KOPT-K1 (cell line): Measurements from ENCODE around the gene DNAJB2.
"Not testable (repeated sequence)": the region's sequence is repeated elsewhere in the genome, so short reads cannot be mapped to it uniquely, and the experiment has no call there.

Experiments
- H3K27ac ChIP-seq: fragments of 200-600 bp; sonication (generic); 2 replicates; pipeline ENCODE4 v1.5.1; 2016; ENCODE audit warnings: antibody characterized with exemption, mild to moderate bottlenecking, low read depth, low read length; ENCODE audit not compliant: poor library complexity, severe bottlenecking
- H3K36me3 ChIP-seq: fragments of 200-600 bp; sonication (generic); 2 replicates; pipeline ENCODE4 v1.5.1; 2017; ENCODE audit warnings: antibody characterized with exemption, mild to moderate bottlenecking, low read length, moderate library complexity; ENCODE audit not compliant: insufficient read depth
- H3K9me3 ChIP-seq: fragments of 200-600 bp; sonication (generic); 2 replicates; pipeline ENCODE4 v1.5.1; 2017; ENCODE audit warnings: antibody characterized with exemption, low read length, mild to moderate bottlenecking; ENCODE audit not compliant: insufficient read depth, poor library complexity, severe bottlenecking

The DNAJB2 gene

DNA sequence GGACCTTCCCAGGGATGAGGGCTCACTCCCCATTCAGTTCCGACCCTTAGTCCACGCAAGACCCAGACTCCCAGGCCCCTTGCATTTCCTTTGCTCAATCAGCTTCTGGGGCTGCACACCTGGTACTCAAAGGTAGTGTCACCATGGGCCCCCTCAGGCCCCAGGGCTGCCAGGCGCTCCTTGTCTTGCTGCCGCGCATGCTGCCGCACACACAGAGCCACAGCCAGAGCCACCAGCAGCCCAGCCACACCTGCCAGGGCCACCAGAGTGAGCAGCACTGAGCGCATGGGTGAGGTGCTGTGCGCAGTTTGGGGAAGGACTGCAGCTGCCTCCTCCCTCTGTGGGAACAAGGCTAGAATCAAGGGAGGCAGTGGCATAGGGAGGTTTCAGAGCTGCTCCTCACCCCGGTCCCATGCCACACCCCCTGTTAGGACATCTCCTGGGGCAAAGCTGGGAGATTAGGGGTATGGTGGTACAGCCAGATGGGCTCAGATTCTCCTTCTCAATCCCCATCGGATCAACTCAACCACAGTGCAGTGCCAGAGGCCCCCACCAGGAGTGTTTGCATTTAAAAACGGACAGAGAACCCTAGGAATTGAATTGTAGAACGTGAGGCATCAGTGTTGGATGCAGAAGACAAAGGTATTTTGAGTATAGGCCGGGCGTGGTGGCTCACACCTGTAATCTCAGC is 18.7 kb downstream of the DNAJB2 start:
- Histone ChIP-seq H3K9me3 (no peaks in the 10 kb centered on the region), H3K27ac (no peak overlapping the region), H3K36me3 (no peaks in the 10 kb centered on the region)

DNA sequence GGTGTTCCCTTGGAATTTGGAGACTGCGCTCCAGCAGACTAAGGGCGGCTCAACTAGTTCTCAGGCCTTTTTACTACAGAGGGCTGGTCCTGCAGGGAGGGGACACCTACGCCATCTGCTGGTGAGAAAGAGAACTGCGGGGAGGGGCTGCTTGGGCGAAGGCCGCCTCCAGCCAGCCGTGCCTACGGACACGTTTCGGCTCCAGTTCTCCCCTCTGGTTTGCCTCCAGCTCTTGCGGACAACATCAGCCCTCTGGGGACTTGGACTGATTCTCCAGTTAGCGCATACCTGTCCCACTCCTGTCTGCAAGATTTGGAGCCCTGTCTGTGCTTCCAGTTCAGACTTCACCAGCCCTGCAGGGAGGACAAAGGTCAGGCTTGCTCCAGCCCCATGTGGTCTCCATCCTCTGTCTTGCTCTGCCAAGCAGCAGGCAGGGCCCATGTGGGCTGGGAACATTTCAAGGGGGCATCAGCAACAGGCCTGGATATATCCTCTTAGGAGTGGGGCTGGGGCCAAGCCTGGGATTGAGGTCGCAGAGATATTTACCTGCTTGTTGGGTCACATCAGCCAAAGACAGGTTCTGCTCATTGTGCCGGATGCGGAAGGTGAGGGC is 19.7 kb downstream of the DNAJB2 start:
- no peaks in the 10 kb centered on the region for H3K9me3 ChIP-seq
- no peak overlapping the region for H3K27ac ChIP-seq
- H3K36me3 ChIP-seq = no peaks in the 10 kb centered on the region

DNA sequence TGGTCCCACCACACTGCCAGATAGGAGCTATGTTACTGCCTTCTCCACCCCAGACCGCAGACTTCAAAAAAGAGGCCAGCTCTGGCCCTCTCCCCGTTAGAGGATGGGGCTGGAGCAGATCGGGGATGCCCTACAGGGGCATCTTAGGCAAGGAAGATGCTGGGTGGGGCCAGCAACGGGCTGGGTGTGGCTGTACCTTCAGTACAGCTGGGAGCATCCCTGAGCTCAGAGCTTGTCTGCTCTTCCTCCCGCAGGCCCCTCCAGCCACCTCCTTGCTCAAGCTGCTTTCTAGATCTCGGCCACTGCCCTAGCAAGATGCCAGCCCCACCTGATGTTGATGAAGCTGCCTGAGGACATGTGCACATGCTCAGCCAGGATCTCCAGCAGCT is 20.2 kb downstream of the DNAJB2 start:
- H3K9me3 ChIP-seq = no peaks in the 10 kb centered on the region
- H3K27ac ChIP-seq = no peak overlapping the region
- H3K36me3 ChIP-seq = no peaks in the 10 kb centered on the region

DNA sequence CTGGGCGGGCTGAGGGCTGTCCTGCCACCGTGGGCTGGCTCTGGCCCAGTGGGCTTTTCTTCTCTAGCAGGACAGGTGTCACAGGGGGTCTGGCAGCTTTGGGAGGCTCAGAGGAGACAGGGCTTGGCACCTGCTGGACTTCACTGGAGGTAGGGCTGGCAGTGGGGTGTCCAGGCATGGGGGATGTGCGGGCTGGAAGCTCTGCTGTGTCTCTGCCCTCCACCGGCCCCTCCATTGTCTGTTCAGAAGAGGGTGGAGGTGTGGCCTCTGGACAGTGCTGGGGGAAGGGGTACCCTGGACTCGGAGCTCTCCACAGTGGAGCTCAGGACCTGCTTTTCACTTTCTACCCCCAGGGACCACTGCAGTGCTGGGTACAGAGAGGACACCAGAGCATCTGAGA is 20.9 kb downstream of the DNAJB2 start:
- Histone ChIP-seq H3K27ac (no peak overlapping the region), H3K36me3 (no peaks in the 10 kb centered on the region), H3K9me3 (no peaks in the 10 kb centered on the region)

DNA sequence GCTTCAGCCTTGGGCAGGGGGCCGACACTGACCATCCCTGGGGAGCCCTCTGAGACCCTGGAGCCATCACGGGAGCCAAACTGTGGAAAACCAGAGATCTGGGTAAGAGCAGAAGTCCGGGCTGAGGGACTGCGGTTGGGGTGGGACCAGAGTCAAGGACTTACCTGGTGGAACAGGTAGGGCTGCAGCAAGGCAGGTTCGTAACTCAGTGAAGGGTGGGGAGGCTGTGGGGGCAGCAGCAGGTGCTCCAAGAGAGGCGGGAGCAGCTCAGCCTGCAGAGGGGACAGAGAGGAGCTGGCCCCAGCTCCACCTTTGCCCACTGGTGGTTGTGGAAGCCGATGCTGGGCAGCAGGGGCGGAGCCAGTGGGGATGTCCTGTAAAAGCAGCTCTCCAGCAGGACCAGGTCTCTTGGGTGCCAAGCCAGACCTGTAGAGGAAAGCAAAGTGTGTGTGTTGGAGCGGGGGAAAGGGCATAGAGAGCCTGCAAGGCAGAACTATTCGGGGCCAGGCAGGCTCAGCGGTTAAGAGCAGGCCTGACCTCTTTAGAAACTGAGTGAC is 23.3 kb downstream of the DNAJB2 start:
- Histone ChIP-seq H3K36me3 (no peaks in the 10 kb centered on the region), H3K9me3 (no peaks in the 10 kb centered on the region), H3K27ac (no peak overlapping the region)

DNA sequence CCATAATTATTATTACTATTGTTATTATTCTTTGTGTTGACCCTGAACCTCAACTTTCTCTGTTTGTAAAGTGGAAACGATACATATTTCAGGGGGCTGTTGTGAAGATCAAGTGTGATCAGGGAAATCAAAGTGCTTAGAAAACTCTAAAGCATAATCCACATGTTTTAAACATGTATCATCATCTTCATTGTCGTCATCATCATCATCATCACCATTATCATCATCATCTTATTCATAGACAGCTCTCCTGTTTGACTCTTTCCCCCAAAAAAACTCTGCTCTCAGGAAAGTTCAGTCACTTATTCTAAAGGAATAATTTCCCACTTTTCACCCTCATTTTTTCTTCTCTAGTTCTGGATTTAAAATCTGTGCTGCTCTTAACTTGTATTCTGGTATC is 25.1 kb downstream of the DNAJB2 start:
- no peak overlapping the region for H3K27ac ChIP-seq
- H3K36me3 ChIP-seq = no peaks in the 10 kb centered on the region
- no peaks in the 10 kb centered on the region for H3K9me3 ChIP-seq

DNA sequence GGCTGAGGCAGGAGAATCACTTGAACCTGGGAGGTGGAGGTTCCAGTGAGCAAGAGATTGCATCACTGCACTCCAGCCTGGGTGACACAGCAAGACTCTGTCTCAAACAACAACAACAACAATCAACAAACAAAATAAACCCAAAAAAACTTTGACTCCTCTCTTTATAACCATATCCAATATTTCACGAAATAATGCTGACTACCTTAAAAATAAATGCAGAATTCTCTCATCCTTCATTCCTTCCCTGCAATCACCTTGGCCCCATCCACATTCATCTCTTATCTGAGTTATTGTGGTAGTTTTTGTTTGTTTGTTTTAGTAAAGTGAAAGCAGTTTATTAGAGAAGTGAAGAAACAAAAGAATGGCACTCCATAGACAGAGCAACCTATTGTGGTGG is 26.9 kb downstream of the DNAJB2 start:
- H3K9me3 ChIP-seq = no peaks in the 10 kb centered on the region
- no peak overlapping the region for H3K27ac ChIP-seq
- no peaks in the 10 kb centered on the region for H3K36me3 ChIP-seq

DNA sequence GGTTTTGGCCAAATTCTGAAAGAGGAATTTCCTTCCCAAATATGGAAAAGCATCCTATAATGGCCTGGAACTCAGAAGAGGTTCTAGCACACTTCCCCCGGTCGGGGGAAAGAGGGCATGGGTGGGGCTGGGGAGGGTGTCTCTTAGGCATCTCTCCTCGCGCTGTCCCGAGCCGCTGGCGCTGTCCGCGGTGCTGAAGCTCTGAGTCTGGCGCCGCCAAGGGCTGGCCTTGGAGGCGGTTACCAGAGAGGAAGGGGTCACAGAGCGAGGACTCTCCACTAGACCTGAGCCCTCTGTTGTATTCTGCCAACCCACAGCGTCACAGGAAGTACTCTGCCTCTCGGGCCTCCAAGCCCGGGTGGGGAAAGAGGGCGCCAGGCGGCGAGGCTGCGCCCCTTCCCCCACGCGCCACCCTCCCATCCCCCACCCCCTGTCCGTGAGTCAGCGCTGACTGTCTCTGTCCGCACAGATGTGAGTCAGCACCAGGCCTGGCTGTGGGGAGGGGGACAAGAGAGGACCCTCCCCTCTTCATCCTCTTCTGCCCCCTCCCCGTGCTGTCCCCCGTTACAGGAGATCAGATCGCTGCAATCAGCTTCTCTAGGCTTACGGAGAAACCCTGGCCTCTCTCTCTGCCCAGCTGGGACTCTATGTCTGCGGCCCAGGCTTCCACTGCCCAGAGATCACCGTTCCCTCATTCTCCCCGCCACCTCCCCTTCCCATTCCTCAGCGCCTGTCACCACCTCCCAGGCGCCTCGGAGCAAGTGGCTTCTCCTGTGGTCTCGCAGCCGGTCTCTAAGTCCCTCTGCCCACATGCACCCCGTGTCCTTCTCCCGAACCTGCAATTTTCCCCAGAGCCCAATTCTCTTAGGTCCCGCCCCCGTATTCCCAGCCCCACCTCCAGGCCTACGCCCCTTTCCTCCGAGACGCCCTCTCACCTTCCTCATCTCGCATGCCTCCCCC is 29.3 kb downstream of the DNAJB2 start:
- Histone ChIP-seq H3K36me3 (no peaks in the 10 kb centered on the region), H3K27ac (no peak overlapping the region), H3K9me3 (no peaks in the 10 kb centered on the region)

DNA sequence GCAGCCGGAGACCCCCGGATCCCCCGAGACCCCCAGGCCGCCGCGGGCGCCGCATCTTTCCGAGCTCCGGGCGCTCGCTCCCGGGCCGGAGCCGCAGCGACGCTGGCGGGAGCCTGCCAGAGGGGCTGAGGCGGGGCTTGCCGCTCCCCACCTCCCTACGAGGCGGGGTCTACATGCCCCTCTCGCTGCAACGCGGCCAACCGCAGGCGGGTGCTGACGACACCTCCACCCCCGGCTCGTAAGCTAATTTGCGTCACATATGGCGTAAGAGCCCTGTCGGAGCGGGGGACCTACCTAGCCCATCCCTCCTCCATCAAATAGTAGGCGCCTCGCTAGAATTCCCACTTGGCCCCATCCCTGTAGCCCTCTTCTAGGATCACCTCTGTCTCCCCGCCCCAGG is 30.1 kb downstream of the DNAJB2 start, which contains the start of gene PTPRN:
PTPRN (minus strand) TSS at position 124 of the 400 bp plus-strand sequence; CDS start at position 55, 69 bp downstream.
- Histone ChIP-seq H3K27ac (no peak within 1 kb of the TSS), H3K9me3 (no peaks in the 10 kb centered on the region), H3K36me3 (no peaks in the 10 kb centered on the region)

DNA sequence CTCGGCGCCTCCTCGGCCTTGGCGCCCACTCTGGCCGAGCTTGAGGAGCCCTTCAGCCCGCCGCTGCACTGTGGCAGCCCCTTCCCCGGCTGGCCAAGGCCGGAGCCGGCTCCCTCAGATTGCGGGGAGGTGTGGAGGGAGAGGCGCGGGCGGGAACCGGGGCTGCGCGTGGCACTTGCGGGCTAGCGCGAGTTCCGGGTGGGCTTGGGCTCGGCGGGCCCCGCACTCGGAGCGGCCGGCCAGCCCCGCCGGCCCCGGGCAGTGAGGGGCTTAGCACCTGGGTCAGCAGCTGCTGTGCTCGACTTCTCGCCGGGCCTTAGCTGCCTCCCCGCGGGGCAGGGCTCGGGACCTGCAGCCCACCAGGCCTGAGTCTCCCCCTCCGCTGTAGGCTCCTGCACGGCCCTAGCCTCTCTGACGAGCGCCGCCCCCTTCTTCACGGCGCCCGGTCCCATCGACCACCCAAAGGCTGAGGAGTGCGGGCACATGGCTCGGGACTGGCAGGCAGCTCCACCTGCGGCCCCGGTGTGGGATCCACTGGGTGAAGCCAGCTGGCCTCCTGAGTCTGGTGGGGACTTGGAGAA is 33.6 kb downstream of the DNAJB2 start:
- H3K27ac ChIP-seq, H3K36me3 ChIP-seq, H3K9me3 ChIP-seq: not testable (repeated sequence)

DNA sequence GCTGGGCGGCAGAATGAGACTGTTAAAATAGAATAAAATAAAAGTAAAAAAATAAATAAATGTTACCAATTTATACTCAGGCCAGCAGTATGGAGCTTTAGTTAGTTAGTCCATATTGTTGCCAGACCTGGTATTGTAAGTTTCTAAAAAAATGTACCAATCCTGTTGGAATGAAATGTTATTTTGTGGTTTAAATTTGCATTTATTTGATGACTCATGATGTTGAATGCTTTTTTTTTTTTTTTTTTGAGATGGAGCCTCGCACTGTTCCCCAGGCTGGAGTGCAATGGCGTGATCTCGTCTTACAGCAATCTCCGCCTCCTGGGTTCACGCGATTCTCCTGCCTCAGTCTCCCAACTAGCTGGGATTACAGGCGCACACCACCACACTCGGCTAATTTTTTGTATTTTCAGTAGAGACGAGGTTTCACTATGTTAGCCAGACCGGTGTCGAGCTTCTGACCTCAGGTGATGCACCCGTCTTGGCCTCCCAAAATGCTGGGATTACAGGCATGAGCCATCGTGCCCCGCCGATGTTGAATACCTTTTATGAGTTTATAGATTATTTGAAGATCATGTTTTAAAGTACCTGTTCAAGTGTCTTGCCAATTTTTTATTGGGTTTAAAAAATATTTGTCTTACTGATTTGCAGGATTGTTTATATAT is 35.8 kb downstream of the DNAJB2 start:
- Histone ChIP-seq H3K9me3 (no peaks in the 10 kb centered on the region), H3K27ac (no peak overlapping the region)

DNA sequence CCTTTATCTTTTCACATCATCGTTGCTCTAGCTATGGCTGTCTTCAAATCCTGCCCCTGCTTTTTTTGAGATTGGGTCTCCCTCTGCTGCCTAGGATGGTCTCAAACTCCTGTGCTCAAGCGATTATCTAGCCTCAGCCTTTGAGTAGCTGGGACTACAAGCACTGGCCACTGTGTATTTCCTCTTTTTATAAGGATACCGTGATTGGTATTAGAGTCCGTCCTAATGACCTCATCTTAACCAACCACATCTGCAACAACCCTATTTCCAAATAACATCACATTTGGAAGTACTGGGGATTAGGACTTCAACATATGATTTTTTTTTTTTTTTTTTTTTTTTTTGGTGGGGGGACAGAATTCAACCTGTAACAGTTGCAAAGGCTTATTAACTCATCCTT is 44.3 kb downstream of the DNAJB2 start:
- no peaks in the 10 kb centered on the region for H3K36me3 ChIP-seq
- no peak overlapping the region for H3K27ac ChIP-seq
- H3K9me3 ChIP-seq = no peaks in the 10 kb centered on the region

More for the DNA sequence above, 35.8 kb downstream of the DNAJB2 start:
- no peaks in the 10 kb centered on the region for H3K36me3 ChIP-seq

DNA sequence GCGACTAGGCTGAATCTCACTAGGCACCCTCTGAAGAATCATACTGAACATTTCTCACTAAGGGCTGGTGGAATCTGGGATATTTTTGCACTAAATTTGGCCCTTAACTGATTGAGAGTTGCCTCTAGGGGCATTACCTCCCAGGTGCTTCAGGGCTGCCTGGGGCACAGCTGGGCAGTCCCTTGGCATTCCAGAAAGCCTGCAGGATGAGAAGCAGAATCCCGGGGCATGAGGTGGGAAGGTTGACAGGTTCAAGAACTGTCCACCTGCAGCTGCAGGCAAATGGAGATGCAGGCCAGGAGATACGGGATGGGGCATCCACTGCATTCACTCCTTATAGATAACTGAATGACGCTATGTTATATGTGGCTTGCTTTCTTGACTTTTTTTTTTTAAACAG is 46.0 kb downstream of the DNAJB2 start:
- no peaks in the 10 kb centered on the region for H3K36me3 ChIP-seq
- no peaks in the 10 kb centered on the region for H3K9me3 ChIP-seq
- no peak overlapping the region for H3K27ac ChIP-seq

DNA sequence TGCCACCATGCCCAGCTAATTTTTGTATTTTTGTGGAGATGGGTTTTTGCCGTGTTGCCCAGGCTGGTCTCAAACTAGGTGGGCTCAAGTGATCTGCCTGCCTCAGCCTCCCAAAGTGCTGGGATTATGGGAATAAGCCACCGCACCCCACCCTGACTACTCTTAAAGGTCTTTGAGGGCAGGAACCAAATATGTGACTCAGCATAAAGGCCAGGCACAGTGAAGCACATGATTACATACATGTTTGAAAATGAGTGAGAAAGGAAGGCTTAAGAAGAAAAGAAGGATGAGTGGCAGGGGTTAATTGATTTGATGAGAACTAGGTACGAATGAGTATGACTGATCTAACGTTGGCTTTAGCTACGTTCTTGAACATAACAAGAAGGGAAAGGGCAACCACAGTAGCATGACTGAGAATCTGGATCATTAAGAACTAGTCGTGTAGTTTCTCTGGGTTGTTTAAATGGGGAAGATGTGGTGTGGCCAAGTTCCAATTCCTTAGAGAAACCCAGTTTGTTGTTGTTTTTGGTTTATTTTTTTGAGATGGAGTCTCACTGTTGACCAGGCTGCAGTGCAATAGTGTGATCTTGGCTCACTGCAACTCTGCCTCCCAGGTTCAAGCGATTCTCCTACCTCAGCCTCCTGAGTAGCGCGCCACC is 46.6 kb downstream of the DNAJB2 start:
- Histone ChIP-seq H3K36me3 (no peaks in the 10 kb centered on the region), H3K27ac (no peak overlapping the region), H3K9me3 (no peaks in the 10 kb centered on the region)
